Activated CD4-positive, CD25-positive, alpha-beta regulatory T cell treated with anti-CD3 and anti-CD28 coated beads, Interleukin-2, amount 50 U/mL, for 16 hours (primary cell): Measurements from ENCODE around the gene MLPH.
A peak's percentile ranks its signal among the peaks of the same experiment; 100 is the strongest.
"Not testable (repeated sequence)": the region's sequence is repeated elsewhere in the genome, so short reads cannot be mapped to it uniquely, and the experiment has no call there.

ENCODE experiments used
- DNase-seq: peaks from one replicate; pipeline ENCODE4 v3.0.0-alpha.2; 2020; ENCODE audit warnings: low read depth, low spot score

Gene MLPH

GRCh38 chr2:237458519-237458918, 28.5 kb upstream of the MLPH start:
- DNase-seq, result no peak

GRCh38 chr2:237459226-237459625, 27.8 kb upstream of the MLPH start:
- no peak for DNase-seq

GRCh38 chr2:237459741-237460174, 27.3 kb upstream of the MLPH start:
- DNase-seq, result no peak

DNA sequence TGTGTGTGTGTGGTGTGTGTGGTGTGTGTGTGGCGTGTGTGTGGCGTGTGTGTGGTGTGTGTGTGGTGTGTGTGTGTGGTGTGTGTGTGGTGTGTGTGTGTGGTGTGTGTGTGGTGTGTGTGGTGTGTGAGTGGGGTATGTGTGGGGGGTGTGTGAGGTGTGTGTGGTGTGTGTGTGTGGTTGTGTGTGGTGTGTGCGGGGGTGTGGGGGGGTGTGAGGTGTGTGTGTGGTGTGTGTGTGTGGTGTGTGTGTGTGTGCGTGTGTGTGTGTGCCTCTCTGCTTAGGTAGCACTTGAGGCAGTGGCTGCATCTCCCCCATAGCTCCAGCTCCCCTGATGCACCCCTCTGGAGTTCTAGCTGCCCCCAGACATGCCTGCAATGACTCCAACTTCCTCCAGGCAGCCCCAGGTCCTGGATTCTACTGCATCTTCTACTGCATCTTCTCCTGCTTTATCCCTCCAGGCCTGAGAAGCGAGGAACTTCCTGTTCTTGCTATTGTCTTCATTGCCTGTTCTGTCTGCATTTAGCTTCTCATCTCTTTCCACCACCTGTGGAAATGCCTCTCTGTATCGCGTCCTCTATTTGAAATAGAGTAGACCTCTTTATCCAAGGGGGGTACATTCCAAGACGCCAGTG, 22.2 kb upstream of the MLPH start:
- no peak for DNase-seq

GRCh38 chr2:237465515-237466148, 21.4 kb upstream of the MLPH start:
- DNase-seq, result no peak

- DNase-seq, result no peak
Measured at GRCh38 chr2:237466211-237466610, 20.8 kb upstream of the MLPH start.

- DNase-seq, result no peak
Measured at GRCh38 chr2:237467447-237468179, 19.4 kb upstream of the MLPH start.

- DNase-seq, result not testable (repeated sequence)
Measured at GRCh38 chr2:237469410-237469809, 17.6 kb upstream of the MLPH start.

DNA sequence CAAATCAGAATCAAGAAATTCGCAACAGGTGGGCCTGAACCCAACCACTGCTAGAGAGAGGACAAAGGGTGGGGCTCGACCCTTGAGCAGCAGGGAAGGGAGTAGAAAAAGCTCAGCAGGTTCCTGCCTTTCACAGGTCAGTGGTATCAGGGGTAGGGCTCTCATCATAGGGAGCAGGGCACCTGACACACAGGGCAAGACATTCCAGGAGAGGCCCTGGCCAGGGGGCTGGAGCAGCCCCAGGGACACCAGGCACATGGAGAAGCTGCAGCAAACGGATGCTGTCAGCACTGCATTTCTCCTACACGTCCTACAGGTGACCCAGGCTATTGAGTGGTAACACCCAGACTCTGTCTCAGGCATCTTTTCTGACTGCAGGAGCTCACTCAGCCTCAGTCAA, 17.2 kb upstream of the MLPH start:
- no peak for DNase-seq

DNA sequence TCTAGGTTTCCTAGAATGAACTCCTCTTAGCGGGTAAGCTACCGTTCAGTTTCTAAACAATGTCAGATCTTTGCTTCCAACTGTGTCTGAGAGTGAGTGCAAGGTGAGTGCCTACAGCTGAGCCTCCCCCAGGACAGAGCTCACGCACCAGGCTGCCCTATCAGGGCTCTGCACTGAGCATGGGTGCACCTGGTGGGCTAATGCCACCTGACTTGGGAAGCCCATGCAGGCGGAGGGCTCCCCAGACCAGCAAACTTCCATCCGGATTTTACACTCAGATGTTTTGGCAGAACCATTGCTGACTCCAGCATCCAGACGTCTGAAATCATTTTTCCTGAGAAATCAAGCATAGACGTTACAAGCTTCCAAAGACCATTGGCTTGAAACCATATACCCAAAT, 16.1 kb upstream of the MLPH start:
- no peak for DNase-seq

DNA sequence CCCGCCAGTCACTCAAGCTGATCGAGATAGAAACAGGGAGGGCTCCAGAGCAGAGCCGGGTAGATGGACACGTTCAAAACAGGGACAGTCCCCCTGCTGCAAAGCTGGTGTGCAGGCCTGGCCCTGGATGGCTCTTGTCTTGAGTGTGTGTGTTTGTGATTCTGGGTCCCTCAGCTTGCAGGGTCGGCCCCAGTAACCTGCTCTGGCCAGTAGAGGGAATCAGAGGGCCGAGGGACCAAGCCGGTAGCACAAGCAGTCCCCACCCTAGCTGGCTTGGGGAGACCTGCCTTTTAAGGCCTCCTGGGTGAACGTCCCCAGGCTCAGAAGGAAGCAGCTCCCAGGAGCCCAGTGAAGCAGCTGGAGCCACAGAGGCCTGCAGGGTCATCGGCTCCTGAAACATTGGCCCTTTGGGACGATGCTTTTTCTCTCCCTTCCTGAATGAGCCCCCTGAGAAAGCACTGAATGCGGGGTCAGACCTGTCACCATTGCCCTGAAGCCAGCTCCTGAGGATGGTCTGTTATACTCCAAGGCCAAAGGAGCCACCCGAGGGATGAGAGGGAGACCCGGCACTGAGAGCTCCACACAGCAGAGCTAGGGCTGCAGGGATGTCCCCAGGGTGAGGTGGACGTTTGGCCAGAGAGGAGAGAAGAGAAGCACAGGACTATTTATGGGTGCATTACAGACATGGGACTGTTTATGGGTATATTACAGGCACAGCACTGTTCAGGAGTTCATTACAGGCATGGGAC, 15.4 kb upstream of the MLPH start:
- no peak for DNase-seq

DNA sequence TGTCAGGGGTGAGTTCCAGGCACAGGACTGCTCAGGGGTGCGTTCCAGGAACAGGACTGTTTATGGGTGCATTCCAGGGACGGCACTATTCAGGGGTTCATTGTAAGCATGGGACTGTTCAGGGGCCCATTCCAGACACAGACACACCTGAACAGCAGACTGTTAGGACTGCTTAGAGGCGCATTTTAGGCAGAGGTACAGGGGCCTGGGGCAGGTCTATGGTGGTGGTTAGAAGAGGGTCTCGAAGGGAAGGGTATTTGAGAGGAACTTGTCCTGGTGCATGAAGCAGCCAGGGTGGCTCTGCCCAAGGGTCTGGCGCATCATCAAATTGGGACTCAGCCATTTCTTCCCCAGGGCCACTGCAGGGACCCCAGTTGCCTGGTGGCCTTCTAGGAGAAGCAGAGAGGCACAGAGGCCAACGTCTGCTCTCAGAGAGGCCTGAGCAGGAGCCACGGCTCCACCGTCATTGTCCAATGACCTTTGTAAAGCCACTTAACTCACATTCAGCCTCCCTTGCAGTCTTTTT, 14.8 kb upstream of the MLPH start:
- DNase-seq, result no peak

DNA sequence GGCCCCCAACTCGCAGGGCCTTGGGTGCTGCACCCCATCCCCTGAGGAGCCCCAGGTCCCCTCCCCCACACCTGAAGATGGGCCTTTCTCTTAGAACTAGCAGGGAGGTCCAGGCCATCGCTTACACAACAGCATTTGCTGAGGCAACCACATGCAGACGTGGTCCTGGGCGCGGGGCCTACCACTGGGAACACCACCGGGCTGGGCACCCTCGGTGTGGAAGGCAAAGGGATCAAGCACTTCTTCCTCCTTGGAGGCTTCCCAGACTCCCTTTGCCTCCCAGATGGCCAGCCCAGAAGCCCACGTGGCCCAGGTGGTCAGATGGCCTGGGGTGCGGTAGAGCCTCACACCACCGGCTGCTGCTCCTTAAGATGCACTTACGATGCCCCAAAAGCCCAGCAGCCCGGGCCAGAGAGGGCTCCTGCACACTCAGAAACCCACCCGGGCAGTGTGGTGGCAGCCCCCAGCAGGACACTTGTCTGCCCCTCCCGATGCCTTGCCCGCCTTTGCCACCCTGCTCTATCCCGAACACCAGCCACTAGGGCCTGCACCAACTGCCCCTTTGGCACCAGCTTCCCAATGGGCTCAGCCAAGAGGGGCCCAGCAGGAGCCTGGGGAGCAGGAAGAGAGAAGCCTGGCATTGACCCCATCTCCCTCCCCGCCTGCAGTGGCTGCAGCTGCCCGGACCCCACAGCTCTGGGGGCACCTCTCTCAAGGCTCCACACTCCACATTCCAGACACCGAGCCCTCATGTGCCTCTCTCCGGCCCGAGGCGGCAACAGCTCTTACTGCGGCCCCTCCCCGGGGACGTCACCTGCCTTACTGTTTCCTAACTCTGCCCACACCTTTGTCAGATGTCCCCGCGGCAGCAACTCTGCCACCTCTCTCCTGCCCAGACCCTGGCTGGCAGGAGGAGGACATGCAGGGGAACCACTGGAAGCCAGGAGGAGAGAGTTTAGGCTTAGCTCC, 13.9 kb upstream of the MLPH start:
- no peak for DNase-seq

DNA sequence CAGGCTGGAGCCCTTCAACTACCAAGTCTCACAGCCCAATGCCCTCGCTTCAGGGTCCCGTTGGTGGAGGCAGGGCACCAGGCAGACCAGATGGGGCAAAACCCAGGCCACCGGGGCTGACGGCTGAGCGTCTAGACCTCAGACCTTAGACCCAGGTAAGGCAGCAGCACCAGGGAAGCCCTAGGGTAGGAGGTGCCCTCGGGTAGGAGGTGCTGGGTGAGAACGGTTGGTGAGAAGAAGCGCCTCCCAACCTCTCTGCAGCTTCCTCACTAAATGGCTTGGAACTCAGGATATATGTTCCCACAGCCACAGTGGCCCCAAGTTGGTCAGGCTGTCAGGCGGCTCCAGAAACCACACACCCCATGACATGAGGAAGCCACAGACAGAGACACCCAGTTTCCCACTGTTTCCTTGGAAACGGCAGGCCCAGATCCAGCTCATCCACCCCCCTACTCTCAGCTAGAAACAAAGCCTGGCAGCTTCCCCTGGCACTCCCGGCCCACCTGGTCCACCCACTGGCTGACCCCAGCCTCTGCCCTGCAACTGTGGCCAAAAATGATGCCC, 13.1 kb upstream of the MLPH start:
- no peak for DNase-seq

GRCh38 chr2:237474442-237474911, 12.6 kb upstream of the MLPH start:
- DNase-seq, result no peak

- peak; percentile 53 for DNase-seq
Measured at GRCh38 chr2:237474931-237475703, 11.9 kb upstream of the MLPH start.

- no peak for DNase-seq
Measured at GRCh38 chr2:237475704-237476141, 11.3 kb upstream of the MLPH start.

DNA sequence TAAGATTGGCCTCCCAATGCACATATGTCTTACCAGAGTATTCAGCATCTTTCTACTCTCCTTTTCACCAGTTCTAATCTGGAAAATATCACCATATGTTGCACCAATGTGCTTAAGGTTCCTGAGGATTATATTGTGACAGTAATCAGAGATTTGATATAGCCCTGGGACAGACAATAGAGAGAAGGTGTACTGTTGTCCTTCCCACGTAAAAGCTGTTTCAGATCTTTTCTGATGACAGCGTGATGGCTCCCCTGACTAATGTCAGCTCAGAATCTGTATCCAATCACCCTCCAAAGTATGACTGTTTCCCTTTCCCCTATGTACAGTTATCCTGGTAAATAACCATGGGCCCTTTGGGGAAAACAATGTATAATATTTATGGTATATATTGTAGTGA, 9.0 kb upstream of the MLPH start:
- no peak for DNase-seq

DNA sequence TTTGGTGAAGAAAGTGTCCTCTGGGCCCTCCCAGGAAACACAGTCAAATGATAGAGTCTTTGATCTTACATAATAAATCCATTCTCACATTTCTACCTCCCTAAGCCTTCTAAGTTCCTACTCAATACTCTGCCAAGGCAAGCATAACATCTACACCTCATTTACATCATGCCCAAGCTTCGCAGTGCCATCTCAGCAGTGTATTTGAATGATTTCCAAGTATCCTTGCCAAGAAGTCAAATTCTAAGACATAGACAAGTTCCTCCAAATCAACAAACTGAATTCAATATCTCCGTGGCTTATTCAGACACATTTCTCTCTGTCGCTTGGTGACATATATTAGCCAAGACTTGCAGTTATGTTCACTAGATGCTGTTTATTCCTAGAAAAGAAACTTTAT, 8.1 kb upstream of the MLPH start:
- no peak for DNase-seq

- DNase-seq, result no peak
Measured at GRCh38 chr2:237479747-237480146, 7.3 kb upstream of the MLPH start.
